Measurements from ENCODE around the gene CAMKK2. TPM values are rescaled to one million over a fixed set of nuclear protein-coding genes. Genes with fewer than 3 reads are reported as not detected.

Gene CAMKK2
- total and polyA plus RNA-seq, 2 of the 13 experiments (the other 11 are each of a cell fraction or from before 2014, with no cell fraction given): 18.8 to 20.0 TPM

DNA sequence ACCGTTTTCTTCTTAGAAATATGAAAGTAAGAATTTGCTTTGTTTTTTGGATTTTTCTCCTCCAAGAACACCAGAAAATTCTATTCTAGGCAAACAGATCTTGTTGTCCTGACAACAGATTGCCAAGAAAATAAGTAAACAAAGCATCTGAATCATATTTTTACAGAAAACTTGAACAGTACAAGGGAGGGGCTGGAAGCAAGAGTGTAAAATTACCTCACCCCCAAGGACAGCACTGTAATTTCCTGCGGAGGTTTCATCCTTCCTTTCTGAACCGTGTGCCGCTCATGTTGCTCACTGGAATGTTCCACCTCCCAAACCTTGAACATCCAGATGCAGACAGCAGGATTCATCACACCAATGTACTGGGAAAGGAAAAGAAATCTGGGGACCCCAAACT, 5.4 kb upstream of the CAMKK2 start:
- no peak overlapping the region for H3K9ac ChIP-seq (ENCODE audit: insufficient read depth, low read depth, low read length)
- in situ Hi-C loops (cut with HindIII; ENCODE audit: extremely low pct_ligation_motif_present, low pct_unique_long_range_greater_than_20kb): no loop called here
- intact Hi-C loops (cut with micrococcal nuclease; ENCODE audit: unreplicated experiment): no loop called here
- no peak overlapping the region for H3K27ac ChIP-seq (ENCODE audit: extremely low read length, insufficient read depth, low read length)
- POLR2A ChIA-PET: interaction anchor here (1.7 kb wide), 1 partner anchor 51 kb away, joined by 4 read pairs; the partner anchor contains the start of gene ANAPC5
- ATAC-seq: no peak
- H3K36me3 ChIP-seq (replicated peaks in 1 of 2; ENCODE audit: control insufficient read depth in 1 of 2, insufficient read depth in 2 of 2, low read length in 2 of 2): no peaks in the 10 kb centered on the region
- no peaks in the 10 kb centered on the region for H3K79me2 ChIP-seq (ENCODE audit: insufficient read depth, low read length)
- WGBS (ENCODE audit: low lambda C conversion rate): 29% methylated on average over 4 of the region's 4 CpGs
- TF ChIP-seq FOXA3 (CRISPR knock-in tag; IDR thresholded peaks at IDR 0.05) (no peak), PCBP1 (IDR thresholded peaks at IDR 0.05; ENCODE audit: borderline replicate concordance, low read depth, low read length) (no peak), MAX (IDR thresholded peaks at IDR 0.05) (no peak), ZBTB7A (CRISPR knock-in tag; IDR thresholded peaks at IDR 0.05) (no peak), EED (CRISPR knock-in tag; IDR thresholded peaks at IDR 0.05) (no peak), CBX2 (IDR thresholded peaks at IDR 0.05; ENCODE audit: low read depth, low read length) (no peak), CBX2 (CRISPR knock-in tag; IDR thresholded peaks at IDR 0.05; ENCODE audit: low read depth) (no peak), ZBTB20 (CRISPR knock-in tag; IDR thresholded peaks at IDR 0.05; ENCODE audit: borderline replicate concordance, low read depth) (no peak), RARG (CRISPR knock-in tag; IDR thresholded peaks at IDR 0.05; ENCODE audit: low read depth) (no peak), SMAD1 (CRISPR knock-in tag; IDR thresholded peaks at IDR 0.05; ENCODE audit: borderline replicate concordance, low read depth) (no peak), ZMAT3 (CRISPR knock-in tag; conservative IDR thresholded peaks at IDR 0.05) (no peak), ZNF138 (CRISPR knock-in tag; IDR thresholded peaks at IDR 0.05; ENCODE audit: low read depth) (no peak), FOXA1 (IDR thresholded peaks at IDR 0.05) (no peak), FOXA1 (CRISPR knock-in tag; IDR thresholded peaks at IDR 0.05) (no peak)
- TF ChIP-seq, protein P1, sequence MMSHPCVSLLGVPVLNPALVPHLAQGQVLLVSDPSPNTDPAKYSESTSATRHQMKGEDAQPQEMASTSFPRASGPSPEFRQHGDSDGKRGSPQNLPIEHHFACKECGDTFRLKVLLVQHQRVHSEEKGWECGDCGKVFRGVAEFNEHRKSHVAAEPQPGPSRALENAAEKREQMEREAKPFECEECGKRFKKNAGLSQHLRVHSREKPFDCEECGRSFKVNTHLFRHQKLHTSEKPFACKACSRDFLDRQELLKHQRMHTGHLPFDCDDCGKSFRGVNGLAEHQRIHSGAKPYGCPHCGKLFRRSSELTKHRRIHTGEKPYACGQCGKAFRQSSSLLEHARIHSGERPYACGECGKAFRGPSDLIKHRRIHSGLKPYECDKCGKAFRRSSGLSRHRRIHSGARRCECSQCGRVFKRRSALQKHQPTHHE (CRISPR knock-in tag; IDR thresholded peaks at IDR 0.05; ENCODE audit: borderline replicate concordance): no peak
- TF ChIP-seq, protein P2, sequence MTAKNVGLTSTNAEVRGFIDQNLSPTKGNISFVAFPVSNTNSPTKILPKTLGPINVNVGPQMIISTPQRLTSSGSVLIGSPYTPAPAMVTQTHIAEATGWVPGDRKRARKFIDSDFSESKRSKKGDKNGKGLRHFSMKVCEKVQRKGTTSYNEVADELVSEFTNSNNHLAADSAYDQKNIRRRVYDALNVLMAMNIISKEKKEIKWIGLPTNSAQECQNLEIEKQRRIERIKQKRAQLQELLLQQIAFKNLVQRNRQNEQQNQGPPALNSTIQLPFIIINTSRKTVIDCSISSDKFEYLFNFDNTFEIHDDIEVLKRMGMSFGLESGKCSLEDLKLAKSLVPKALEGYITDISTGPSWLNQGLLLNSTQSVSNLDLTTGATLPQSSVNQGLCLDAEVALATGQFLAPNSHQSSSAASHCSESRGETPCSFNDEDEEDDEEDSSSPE (CRISPR knock-in tag; IDR thresholded peaks at IDR 0.05): no peak
- no peak for DNase-seq (ENCODE audit: low spot score)
- no peak overlapping the region for H3K4me3 ChIP-seq (replicated peaks in 1 of 3; ENCODE audit: insufficient read depth in 1 of 3, low read depth in 2 of 3, low read length in 3 of 3)
- peaks cover 26% of the 10 kb centered on the region for H3K4me1 ChIP-seq (ENCODE audit: insufficient read depth, low read length)
- no peaks in the 10 kb centered on the region for H3K27me3 ChIP-seq (ENCODE audit: control insufficient read depth in 1 of 2, insufficient read depth in 2 of 2, low read length in 2 of 2)
- peak overlapping the region; percentile 29; the same call in 1 of the 2 replicates for H3K4me2 ChIP-seq (ENCODE audit: low read depth, low read length)
- no peaks in the 10 kb centered on the region for H4K20me1 ChIP-seq (ENCODE audit: insufficient read depth, low read length)
- CTCF ChIA-PET (ENCODE audit: low intra/inter-chr PET ratio, low total read pairs): no interaction called here
- no peak overlapping the region for H2AFZ ChIP-seq (ENCODE audit: low read length)
- BruUV-seq (replicated peaks): no TSS peak
- no peak for FAIRE-seq
- no peaks in the 10 kb centered on the region for H3K9me3 ChIP-seq (ENCODE audit: low read length)
